ENCODE measurements around the gene ISCU. TPM values are rescaled to one million over a fixed set of nuclear protein-coding genes. Genes with fewer than 3 reads are reported as not detected.
"Not testable (repeated sequence)": the region's sequence is repeated elsewhere in the genome, so short reads cannot be mapped to it uniquely, and the experiment has no call there.

Gene ISCU
- total and polyA plus RNA-seq, 8 donors: 78.0 to 147 (median 84.6) TPM

GRCh38 chr12:108573317-108573716 lies 10.9 kb downstream of the ISCU start:
- no peak for TF ChIP-seq CTCF (IDR thresholded peaks at IDR 0.05)
- H3K27me3 ChIP-seq: no peaks in the 10 kb centered on the region

GRCh38 chr12:108574276-108574675 lies 11.9 kb downstream of the ISCU start:
- DNase-seq; ATAC-seq; H3K27me3 ChIP-seq; intact Hi-C loops (cut with DNase I); H3K4me1 ChIP-seq; H3K9me3 ChIP-seq; H3K27ac ChIP-seq; H3K4me3 ChIP-seq: not testable (repeated sequence)
- H3K36me3 ChIP-seq: peaks cover 0 to 10% of the 10 kb centered on the region in 2 donors

More at GRCh38 chr12:108573317-108573716, 10.9 kb downstream of the ISCU start:
- peaks cover 1 to 6% of the 10 kb centered on the region in 2 donors for H3K4me1 ChIP-seq
- ATAC-seq (no peak), DNase-seq (no peak)
- H3K9me3 ChIP-seq: no peaks in the 10 kb centered on the region
- no peak overlapping the region for H3K27ac ChIP-seq
- H3K36me3 ChIP-seq: peaks cover 0 to 20% of the 10 kb centered on the region in 2 donors
- intact Hi-C loops (cut with DNase I): no loop called here
- no peak overlapping the region for H3K4me3 ChIP-seq

- Histone ChIP-seq H3K36me3 (no peaks in the 10 kb centered on the region), H3K9me3 (no peaks in the 10 kb centered on the region), H3K4me3 (no peak overlapping the region), H3K4me1 (no peaks in the 10 kb centered on the region), H3K27me3 (no peaks in the 10 kb centered on the region), H3K27ac (peak overlapping the region in 1 of 2 donors; percentile 27)
- ATAC-seq (no peak), DNase-seq (no peak)
- TF ChIP-seq CTCF (IDR thresholded peaks at IDR 0.05): no peak
- intact Hi-C loops (cut with DNase I): no loop called here
These were observed 13.0 kb downstream of the ISCU start for GRCh38 chr12:108575199-108575912.

GRCh38 chr12:108576660-108577234 lies 14.4 kb downstream of the ISCU start:
- DNase-seq (no peak), ATAC-seq (no peak)
- no peaks in the 10 kb centered on the region for H3K9me3 ChIP-seq
- H3K36me3 ChIP-seq: no peaks in the 10 kb centered on the region
- no peak for TF ChIP-seq CTCF (IDR thresholded peaks at IDR 0.05)
- no peak overlapping the region for H3K27ac ChIP-seq
- H3K4me3 ChIP-seq: no peak overlapping the region
- intact Hi-C loops (cut with DNase I): no loop called here
- no peaks in the 10 kb centered on the region for H3K4me1 ChIP-seq
- no peaks in the 10 kb centered on the region for H3K27me3 ChIP-seq

GRCh38 chr12:108577458-108577857 lies 15.1 kb downstream of the ISCU start:
- DNase-seq (no peak), ATAC-seq (no peak)
- Histone ChIP-seq H3K27ac (no peak overlapping the region), H3K27me3 (no peaks in the 10 kb centered on the region), H3K9me3 (no peaks in the 10 kb centered on the region), H3K4me3 (no peak overlapping the region), H3K4me1 (no peaks in the 10 kb centered on the region), H3K36me3 (no peaks in the 10 kb centered on the region)
- intact Hi-C loops (cut with DNase I): no loop called here
- TF ChIP-seq CTCF (IDR thresholded peaks at IDR 0.05): no peak

Measured in left lung (tissue), 10 donors.